ENCODE data around the gene CSAG2.
"Not testable (repeated sequence)": the region's sequence is repeated elsewhere in the genome, so short reads cannot be mapped to it uniquely, and the experiment has no call there.

The CSAG2 gene, protein sequence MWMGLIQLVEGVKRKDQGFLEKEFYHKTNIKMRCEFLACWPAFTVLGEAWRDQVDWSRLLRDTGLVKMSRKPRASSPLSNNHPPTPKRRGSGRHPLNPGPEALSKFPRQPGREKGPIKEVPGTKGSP

DNA sequence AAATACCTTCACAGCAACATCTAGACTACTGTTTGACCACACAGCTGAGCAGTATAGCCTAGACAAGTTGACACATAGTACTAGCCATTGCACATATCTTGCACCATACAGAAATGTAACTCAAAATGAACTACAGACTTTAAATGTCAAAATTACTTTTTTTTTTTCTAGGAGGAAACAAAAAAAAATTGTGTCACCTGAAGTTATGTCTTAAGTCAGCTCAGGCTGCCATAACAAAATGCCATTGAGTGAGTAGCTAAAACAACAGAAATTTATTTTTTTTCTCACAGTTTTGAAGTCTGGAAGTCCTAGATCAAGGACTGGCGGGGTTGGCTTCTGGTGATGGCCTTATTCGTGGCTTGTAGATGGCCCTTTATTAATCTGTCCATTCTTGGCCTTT, at the start of gene CSAG2:
Gene CSAG2, minus strand, starts transcription at position 101 of the 400 bp plus-strand sequence. CDS start 161 bp downstream, outside the sequence.
- DNase-seq = not testable (repeated sequence)

DNA sequence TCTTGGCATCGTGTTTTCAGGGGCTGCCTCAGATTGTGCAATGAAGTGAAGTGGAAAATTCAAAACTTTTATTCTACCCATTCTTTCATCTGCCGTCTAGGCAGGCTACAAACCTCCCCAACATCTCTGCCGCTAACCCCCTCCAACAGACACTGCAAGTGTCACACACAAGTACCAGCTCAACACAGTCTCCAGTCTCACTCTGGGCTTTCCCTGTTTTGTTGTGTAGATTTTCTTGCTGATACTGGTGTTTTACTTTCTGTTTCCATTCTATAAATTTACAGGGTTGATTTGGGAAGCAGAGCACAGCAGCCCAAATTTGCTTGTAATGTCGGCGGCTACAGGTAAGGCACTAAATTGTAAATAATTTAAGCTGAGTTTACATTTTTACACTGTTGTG, 45.8 kb upstream of the CSAG2 start:
- not testable (repeated sequence) for DNase-seq

DNA sequence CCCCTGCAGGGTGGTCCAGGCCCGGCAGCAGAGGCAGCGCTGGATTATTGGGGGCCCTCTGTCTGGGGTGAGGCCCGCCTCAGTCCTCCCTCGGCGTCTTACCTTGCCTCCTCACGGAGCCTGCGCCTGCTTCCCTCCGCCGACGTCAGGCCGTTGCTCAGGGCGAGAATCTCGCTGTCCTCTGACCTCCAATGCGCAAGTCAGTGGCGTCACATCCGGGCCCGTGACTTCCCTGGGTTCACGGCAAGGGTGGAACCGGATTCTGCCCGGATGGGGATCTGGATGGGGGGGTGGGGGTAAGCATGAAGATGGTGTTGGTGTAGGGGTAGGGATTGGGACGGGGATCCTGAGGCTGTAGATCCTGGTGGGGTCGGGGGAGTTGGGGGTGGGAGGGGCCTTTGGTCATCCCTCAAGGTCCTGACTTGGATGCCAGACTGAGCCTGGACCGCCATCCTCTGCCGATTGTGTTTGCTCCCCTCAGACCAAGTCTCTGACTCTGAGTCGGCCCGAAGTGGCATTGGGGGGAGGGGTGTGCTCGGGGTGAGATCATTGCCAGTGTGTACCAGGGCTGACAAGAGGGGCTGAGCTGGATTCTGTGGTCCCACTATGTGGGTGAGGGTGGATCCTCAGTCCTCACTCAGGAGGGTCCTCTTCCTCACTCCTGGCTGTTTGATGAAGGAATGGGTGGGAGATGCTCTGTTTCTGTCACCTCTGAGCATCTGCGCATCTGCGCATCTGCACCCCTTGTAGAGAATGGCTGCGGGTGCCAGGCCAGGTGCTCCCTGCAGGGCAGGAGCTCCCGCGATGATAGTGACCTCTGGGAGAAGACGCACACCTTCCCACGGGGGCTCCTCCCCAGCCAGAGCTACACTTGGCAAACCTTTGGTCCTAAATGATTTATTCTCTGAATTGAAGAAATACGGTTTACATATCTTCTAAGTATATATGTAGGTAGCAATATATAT, 44.9 kb upstream of the CSAG2 start, which contains the start of gene MAGEA2:
Gene MAGEA2, minus strand, starts transcription at position 157 of the 965 bp plus-strand sequence. CDS start 2,479 bp downstream, outside the sequence.
- DNase-seq = not testable (repeated sequence)

DNA sequence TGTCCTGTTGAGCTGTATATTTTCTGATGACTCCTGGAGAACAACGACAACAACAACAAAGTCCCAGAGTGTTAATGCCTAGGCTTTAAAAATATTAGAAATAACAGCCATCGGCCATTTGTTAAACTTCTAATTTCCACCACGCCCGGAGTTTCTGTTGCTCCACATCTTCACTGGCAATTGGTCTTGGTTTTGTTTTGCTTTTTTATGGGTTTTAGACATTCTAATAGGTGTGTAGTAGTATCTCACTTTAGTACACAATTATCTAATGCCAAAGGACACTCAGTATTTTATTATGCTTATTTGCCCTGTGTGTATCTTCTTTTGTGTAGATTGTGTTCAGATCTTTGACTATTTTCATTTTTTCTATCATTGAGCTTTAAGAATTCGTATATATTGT, 29.5 kb upstream of the CSAG2 start:
- no peak for DNase-seq

DNA sequence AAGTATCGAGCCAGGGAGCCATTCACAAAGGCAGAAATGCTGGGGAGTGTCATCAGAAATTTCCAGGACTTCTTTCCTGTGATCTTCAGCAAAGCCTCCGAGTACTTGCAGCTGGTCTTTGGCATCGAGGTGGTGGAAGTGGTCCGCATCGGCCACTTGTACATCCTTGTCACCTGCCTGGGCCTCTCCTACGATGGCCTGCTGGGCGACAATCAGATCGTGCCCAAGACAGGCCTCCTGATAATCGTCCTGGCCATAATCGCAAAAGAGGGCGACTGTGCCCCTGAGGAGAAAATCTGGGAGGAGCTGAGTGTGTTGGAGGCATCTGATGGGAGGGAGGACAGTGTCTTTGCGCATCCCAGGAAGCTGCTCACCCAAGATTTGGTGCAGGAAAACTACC, 27.5 kb upstream of the CSAG2 start:
- DNase-seq = not testable (repeated sequence)

DNA sequence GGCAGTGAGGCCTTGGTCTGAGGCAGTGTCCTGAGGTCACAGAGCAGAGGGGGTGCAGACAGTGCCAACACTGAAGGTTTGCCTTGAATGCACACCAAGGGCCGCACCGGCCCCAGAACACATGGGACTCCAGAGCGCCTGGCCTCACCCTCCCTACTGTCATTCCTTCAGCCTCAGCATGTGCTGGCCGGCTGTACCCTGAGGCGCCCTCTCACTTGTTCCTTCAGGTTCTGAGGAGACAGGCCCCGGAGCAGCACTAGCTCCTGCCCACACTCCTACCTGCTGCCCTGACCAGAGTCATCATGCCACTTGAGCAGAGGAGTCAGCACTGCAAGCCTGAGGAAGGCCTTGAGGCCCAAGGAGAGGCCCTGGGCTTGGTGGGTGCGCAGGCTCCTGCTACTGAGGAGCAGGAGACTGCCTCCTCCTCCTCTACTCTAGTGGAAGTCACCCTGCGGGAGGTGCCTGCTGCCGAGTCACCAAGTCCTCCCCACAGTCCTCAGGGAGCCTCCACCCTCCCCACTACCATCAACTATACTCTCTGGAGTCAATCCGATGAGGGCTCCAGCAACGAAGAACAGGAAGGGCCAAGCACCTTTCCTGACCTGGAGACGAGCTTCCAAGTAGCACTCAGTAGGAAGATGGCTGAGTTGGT, 26.9 kb upstream of the CSAG2 start:
- DNase-seq = no peak

DNA sequence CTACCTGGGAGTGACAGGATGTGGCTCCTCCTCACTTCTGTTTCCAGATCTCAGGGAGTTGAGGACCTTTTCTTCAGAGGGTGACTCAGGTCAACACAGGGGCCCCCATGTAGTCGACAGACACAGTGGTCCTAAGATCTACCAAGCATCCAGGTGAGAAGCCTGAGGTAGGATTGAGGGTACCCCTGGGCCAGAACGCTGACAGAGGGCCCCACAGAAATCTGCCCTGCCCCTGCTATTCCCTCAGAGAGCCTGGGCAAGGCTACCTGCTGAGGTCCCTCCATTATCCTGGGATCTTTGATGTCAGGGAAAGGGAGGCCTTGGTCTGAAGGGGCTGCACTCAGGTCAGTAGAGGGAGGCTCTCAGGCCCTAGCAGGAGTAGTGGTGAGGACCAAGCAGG, 26.0 kb upstream of the CSAG2 start:
- no peak for DNase-seq

DNA sequence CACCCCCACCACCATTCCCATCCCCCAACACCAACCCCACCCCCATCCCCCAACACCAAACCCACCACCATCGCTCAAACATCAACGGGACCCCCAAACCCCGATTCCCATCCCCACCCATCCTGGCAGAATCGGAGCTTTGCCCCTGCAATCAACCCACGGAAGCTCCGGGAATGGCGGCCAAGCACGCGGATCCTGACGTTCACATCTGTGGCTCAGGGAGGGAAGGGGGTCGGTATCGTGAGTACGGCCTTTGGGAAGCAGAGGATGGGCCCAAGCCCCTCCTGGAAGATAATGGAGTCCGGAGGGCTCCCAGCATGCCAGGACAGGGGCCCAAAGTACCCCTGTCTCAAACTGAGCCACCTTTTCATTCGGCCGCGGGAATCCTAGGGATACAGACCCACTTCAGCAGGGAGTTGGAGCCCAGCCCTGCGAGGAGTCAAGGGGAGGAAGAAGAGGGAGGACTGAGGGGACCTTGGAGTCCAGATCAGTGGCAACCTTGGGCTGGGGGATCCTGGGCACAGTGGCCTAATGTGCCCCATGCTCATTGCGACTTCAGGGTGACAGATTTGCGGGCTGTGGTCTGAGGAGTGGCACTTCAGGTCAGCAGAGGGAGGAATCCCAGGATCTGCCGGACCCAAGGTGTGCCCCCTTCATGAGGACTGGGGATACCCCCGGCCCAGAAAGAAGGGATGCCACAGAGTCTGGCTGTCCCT, 25.2 kb upstream of the CSAG2 start:
- not testable (repeated sequence) for DNase-seq

DNA sequence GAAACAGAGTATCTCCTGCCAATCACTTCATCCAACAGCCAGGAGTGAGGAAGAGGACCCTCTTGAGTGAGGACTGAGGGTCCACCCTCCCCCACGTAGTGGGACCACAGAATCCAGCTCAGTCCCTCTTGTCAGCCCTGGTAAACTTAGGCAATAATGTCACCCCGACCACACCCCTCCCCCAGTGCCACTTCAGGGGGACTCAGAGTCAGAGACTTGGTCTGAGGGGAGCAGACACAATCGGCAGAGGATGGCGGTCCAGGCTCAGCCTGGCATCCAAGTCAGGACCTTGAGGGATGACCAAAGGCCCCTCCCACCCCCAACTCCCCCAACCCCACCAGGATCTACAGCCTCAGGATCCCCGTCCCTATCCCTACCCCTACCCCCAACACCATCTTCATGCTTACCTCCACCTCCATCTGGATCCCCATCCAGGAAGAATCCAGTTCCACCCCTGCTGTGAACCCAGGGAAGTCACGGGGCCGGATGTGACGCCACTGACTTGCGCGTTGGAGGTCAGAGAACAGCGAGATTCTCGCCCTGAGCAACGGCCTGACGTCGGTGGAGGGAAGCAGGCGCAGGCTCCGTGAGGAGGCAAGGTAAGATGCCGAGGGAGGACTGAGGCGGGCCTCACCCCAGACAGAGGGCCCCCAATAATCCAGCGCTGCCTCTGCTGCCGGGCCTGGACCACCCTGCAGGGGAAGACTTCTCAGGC, 24.3 kb upstream of the CSAG2 start, which contains the start of the genes CSAG1 and MAGEA12:
Gene CSAG1, minus strand, starts transcription at position 461 of the 715 bp plus-strand sequence. CDS start 1,261 bp downstream, outside the sequence.
Gene MAGEA12, plus strand, starts transcription at position 497 of the 715 bp plus-strand sequence. CDS start 2,405 bp downstream, outside the sequence.
- DNase-seq = peak; percentile 61

DNA sequence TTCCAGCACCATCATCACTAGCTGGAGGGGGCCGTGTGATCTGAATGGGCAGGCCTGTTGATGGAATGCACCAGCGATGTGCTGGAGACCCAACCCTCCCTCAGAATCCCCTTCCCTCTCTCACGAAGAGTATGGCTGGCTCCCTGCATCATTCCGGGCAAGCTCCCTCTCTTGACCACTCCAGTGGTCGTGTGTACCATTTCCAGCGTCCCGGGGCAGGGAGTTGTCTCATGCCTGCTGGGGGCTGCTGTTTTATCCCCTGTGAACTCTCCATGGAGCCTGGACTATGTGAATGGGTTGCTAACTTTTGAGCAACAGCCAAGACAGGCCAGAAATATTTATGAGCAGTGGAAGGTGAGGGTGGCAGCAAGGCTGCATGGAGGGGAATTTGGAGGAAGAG, 16.3 kb upstream of the CSAG2 start:
- DNase-seq = no peak

DNA sequence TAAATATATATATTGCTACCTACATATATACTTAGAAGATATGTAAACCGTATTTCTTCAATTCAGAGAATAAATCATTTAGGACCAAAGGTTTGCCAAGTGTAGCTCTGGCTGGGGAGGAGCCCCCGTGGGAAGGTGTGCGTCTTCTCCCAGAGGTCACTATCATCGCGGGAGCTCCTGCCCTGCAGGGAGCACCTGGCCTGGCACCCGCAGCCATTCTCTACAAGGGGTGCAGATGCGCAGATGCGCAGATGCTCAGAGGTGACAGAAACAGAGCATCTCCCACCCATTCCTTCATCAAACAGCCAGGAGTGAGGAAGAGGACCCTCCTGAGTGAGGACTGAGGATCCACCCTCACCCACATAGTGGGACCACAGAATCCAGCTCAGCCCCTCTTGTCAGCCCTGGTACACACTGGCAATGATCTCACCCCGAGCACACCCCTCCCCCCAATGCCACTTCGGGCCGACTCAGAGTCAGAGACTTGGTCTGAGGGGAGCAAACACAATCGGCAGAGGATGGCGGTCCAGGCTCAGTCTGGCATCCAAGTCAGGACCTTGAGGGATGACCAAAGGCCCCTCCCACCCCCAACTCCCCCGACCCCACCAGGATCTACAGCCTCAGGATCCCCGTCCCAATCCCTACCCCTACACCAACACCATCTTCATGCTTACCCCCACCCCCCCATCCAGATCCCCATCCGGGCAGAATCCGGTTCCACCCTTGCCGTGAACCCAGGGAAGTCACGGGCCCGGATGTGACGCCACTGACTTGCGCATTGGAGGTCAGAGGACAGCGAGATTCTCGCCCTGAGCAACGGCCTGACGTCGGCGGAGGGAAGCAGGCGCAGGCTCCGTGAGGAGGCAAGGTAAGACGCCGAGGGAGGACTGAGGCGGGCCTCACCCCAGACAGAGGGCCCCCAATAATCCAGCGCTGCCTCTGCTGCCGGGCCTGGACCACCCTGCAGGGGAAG, 5.0 kb upstream of the CSAG2 start, which contains the start of gene MAGEA2B:
Gene MAGEA2B, plus strand, starts transcription at position 814 of the 973 bp plus-strand sequence. CDS start 2,479 bp downstream, outside the sequence.
- DNase-seq = not testable (repeated sequence)

DNA sequence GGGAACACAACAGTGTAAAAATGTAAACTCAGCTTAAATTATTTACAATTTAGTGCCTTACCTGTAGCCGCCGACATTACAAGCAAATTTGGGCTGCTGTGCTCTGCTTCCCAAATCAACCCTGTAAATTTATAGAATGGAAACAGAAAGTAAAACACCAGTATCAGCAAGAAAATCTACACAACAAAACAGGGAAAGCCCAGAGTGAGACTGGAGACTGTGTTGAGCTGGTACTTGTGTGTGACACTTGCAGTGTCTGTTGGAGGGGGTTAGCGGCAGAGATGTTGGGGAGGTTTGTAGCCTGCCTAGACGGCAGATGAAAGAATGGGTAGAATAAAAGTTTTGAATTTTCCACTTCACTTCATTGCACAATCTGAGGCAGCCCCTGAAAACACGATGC, 4.1 kb upstream of the CSAG2 start:
- DNase-seq = not testable (repeated sequence)

DNA sequence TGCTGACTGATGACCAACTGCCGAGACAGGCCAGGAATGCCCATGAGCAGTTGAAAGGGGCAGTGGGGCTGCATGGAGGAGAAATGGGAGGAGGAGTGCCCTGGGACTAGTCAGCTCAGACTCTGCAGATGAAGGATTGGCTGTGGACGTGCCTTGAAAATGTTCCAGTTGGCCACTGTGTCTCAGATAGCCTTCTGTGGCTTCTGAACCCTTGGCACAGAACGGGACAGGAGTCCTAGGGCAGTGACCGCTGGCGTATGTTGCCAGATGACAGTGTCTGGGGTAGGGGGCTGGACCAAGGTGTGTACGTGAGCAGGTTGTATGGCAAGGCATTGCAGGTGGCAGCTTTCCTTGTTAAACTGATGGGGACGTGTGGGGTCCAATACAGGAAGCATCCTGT, 2.6 kb downstream of the CSAG2 start:
- not testable (repeated sequence) for DNase-seq

DNA sequence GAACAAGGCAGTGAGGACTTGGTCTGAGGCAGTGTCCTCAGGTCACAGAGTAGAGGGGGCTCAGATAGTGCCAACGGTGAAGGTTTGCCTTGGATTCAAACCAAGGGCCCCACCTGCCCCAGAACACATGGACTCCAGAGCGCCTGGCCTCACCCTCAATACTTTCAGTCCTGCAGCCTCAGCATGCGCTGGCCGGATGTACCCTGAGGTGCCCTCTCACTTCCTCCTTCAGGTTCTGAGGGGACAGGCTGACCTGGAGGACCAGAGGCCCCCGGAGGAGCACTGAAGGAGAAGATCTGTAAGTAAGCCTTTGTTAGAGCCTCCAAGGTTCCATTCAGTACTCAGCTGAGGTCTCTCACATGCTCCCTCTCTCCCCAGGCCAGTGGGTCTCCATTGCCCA, 8.7 kb downstream of the CSAG2 start:
- not testable (repeated sequence) for DNase-seq

DNA sequence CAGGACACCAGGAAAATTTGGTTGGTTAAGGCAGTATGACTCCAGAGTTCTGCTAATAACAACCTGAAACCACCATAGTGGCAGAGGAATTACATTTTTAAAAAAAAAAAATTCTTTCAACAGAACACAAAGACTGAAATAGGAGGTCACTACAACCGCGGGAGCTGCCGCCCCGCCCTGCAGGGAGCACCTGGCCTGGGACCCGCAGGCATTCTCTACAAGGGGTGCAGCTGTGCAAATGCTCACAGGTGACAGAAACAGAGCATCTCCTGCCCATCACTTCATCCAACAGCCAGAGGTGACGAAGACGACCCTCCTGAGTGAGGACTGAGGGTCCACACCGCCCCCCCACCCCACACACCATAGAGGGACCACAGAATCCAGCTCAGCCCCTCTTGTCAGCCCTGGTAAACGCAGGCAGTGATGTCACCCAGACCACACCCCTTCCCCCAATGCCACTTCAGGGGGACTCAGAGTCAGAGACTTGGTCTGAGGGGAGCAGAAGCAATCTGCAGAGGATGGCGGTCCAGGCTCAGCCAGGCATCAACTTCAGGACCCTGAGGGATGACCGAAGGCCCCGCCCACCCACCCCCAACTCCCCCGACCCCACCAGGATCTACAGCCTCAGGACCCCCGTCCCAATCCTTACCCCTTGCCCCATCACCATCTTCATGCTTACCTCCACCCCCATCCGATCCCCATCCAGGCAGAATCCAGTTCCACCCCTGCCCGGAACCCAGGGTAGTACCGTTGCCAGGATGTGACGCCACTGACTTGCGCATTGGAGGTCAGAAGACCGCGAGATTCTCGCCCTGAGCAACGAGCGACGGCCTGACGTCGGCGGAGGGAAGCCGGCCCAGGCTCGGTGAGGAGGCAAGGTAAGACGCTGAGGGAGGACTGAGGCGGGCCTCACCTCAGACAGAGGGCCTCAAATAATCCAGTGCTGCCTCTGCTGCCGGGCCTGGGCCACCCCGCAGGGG, 10.8 kb downstream of the CSAG2 start, which contains the start of gene MAGEA3:
Gene MAGEA3, plus strand, starts transcription at position 843 of the 980 bp plus-strand sequence. CDS start 2,039 bp downstream, outside the sequence.
- not testable (repeated sequence) for DNase-seq

DNA sequence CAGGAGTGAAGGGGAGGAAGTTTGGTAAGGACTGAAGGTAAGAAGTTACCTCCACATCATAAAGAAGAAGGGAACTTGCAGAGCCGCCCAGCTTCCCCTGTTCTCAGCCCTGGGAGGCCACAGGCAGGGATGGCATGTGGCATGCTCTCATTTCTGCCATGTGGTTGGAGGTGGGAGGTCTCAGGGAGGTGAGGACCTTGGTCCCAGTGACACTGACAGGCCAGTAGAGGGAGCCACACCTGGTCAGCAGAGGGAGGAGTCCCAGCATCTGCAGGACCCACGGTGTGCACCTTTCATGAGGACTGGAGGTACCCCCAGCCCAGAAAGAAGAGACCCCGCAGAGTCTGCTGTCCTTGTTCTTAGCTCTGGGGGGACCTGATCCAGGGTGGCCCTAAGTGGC, 28.1 kb downstream of the CSAG2 start:
- DNase-seq = not testable (repeated sequence)

DNA sequence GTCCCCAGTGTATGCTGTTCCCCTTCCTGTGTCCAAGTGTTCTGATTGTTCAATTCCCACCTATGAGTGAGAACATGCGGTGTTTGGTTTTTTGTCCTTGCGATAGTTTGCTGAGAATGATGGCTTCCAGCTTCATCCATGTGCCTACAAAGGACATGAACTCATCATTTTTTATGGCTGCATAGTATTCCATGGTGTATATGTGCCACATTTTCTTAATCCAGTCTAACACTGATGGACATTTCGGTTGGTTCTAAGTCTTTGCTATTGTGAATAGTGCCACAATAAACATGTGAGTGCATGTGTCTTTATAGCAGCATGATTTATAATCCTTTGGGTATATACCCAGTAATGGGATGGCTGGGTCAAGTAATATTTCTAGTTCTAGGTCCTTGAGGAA, 34.4 kb downstream of the CSAG2 start:
- not testable (repeated sequence) for DNase-seq

DNA sequence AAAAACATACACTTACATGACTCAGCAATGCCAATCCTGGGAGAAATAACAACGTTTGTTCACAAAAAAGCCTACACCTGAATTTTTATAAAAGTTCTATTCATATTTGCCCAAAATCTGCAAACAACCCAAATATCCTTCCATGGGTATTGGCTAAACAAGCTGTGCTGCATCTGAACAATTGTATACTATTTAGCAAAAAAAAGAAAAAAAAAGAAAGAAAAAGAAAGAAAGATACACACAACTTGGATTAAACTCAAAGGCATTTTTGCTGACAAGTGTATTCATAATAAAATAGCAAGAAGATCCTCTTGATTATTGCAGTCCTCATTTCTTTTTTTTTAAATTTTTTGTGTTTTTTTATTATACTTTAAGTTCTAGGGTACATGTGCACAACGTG, 34.9 kb downstream of the CSAG2 start:
- no peak for DNase-seq

DNA sequence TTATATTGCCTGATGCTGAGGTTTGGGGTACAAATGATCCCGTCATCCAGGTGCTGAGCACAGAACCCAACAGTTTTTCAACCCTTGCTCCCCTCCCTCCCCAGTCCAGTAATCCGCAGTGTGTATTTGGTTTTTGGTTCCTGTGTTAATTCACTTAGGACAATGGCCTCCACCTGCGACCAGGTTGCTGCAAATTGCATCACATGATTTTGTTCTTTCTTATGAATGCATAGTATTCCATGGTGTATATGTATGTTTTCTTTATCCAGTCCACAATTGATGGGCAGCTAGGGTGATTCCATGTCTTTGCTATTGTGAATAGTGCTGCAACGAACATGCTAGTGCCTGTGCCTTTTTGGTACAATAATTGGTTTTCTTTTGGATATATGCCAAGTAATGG, 46.0 kb downstream of the CSAG2 start:
- no peak for DNase-seq

Data from NCI-H1694 treated with DMSO at 0.1 percent for 48 hours (cell line).